ENCODE measurements around the gene R3HDML.

Gene R3HDML

GRCh38 chr20:44331201-44331600, 5.6 kb upstream of the R3HDML start:
- H3K79me2 ChIP-seq (ENCODE audit: insufficient read depth, low read length): no peaks in the 10 kb centered on the region
- H2AFZ ChIP-seq (ENCODE audit: low read depth, low read length): no peak overlapping the region
- peaks cover 16% of the 10 kb centered on the region for H3K27me3 ChIP-seq (ENCODE audit: insufficient read depth, low read length, poor library complexity)
- H3K4me2 ChIP-seq (ENCODE audit: insufficient read depth, low read length): no peak overlapping the region
- no peaks in the 10 kb centered on the region for H3K36me3 ChIP-seq (ENCODE audit: insufficient read depth, low read length)
- ATAC-seq (ENCODE audit: insufficient read depth, low read depth): no peak
- TF ChIP-seq CTCF (IDR thresholded peaks at IDR 0.05; ENCODE audit: borderline replicate concordance, extremely low read depth, low read length, poor library complexity, severe bottlenecking) (no peak), EZH2 (IDR thresholded peaks at IDR 0.05; ENCODE audit: borderline replicate concordance, low read depth, low read length, severe bottlenecking) (no peak)
- H3K9me3 ChIP-seq (ENCODE audit: insufficient read depth, low read length, severe bottlenecking): no peaks in the 10 kb centered on the region
- H3K9ac ChIP-seq (ENCODE audit: low read depth, low read length): no peak overlapping the region
- H4K20me1 ChIP-seq (ENCODE audit: insufficient read depth, low read length): no peaks in the 10 kb centered on the region
- no peak overlapping the region for H3K27ac ChIP-seq (ENCODE audit: low read length)
- DNase-seq: no peak
- H3K4me3 ChIP-seq (ENCODE audit: low read depth in 1 of 2, low read length in 2 of 2): no peak overlapping the region
- H3K4me1 ChIP-seq (ENCODE audit: insufficient read depth, low read length): no peaks in the 10 kb centered on the region

- TF ChIP-seq EZH2 (IDR thresholded peaks at IDR 0.05; ENCODE audit: borderline replicate concordance, low read depth, low read length, severe bottlenecking) (no peak), CTCF (IDR thresholded peaks at IDR 0.05; ENCODE audit: borderline replicate concordance, extremely low read depth, low read length, poor library complexity, severe bottlenecking) (no peak)
- H3K27me3 ChIP-seq (ENCODE audit: insufficient read depth, low read length, poor library complexity): peaks cover 10% of the 10 kb centered on the region
- no peak for ATAC-seq (ENCODE audit: insufficient read depth, low read depth)
Observed at GRCh38 chr20:44334306-44334705, 2.5 kb upstream of the R3HDML start.

GRCh38 chr20:44334709-44335108, 2.1 kb upstream of the R3HDML start:
- Histone ChIP-seq H3K4me1 (ENCODE audit: insufficient read depth, low read length) (no peaks in the 10 kb centered on the region), H3K9me3 (ENCODE audit: insufficient read depth, low read length, severe bottlenecking) (no peaks in the 10 kb centered on the region), H3K27me3 (ENCODE audit: insufficient read depth, low read length, poor library complexity) (peaks cover 9% of the 10 kb centered on the region), H3K79me2 (ENCODE audit: insufficient read depth, low read length) (no peaks in the 10 kb centered on the region), H3K27ac (ENCODE audit: low read length) (no peak overlapping the region), H3K4me3 (ENCODE audit: low read depth in 1 of 2, low read length in 2 of 2) (no peak overlapping the region), H3K9ac (ENCODE audit: low read depth, low read length) (no peak overlapping the region), H3K4me2 (ENCODE audit: insufficient read depth, low read length) (no peak overlapping the region), H2AFZ (ENCODE audit: low read depth, low read length) (no peak overlapping the region), H3K36me3 (ENCODE audit: insufficient read depth, low read length) (no peaks in the 10 kb centered on the region), H4K20me1 (ENCODE audit: insufficient read depth, low read length) (no peaks in the 10 kb centered on the region)
- no peak for DNase-seq
- no peak for TF ChIP-seq EZH2 (IDR thresholded peaks at IDR 0.05; ENCODE audit: borderline replicate concordance, low read depth, low read length, severe bottlenecking)
- TF ChIP-seq CTCF (IDR thresholded peaks at IDR 0.05; ENCODE audit: borderline replicate concordance, extremely low read depth, low read length, poor library complexity, severe bottlenecking): no peak
- ATAC-seq (ENCODE audit: insufficient read depth, low read depth): no peak

More at GRCh38 chr20:44334306-44334705, 2.5 kb upstream of the R3HDML start:
- Histone ChIP-seq H3K4me2 (ENCODE audit: insufficient read depth, low read length) (no peak overlapping the region), H3K27ac (ENCODE audit: low read length) (no peak overlapping the region), H4K20me1 (ENCODE audit: insufficient read depth, low read length) (no peaks in the 10 kb centered on the region), H2AFZ (ENCODE audit: low read depth, low read length) (no peak overlapping the region), H3K9me3 (ENCODE audit: insufficient read depth, low read length, severe bottlenecking) (no peaks in the 10 kb centered on the region), H3K79me2 (ENCODE audit: insufficient read depth, low read length) (no peaks in the 10 kb centered on the region), H3K36me3 (ENCODE audit: insufficient read depth, low read length) (no peaks in the 10 kb centered on the region), H3K4me1 (ENCODE audit: insufficient read depth, low read length) (no peaks in the 10 kb centered on the region), H3K4me3 (ENCODE audit: low read depth in 1 of 2, low read length in 2 of 2) (no peak overlapping the region), H3K9ac (ENCODE audit: low read depth, low read length) (no peak overlapping the region)
- no peak for DNase-seq

- DNase-seq (no peak), ATAC-seq (ENCODE audit: insufficient read depth, low read depth) (no peak)
- peaks cover 9% of the 10 kb centered on the region for H3K27me3 ChIP-seq (ENCODE audit: insufficient read depth, low read length, poor library complexity)
Observed at GRCh38 chr20:44335675-44336074, 1.2 kb upstream of the R3HDML start.

More at GRCh38 chr20:44335675-44336074, 1.2 kb upstream of the R3HDML start:
- Histone ChIP-seq H3K4me2 (ENCODE audit: insufficient read depth, low read length) (no peak overlapping the region), H3K9ac (ENCODE audit: low read depth, low read length) (no peak overlapping the region), H3K79me2 (ENCODE audit: insufficient read depth, low read length) (no peaks in the 10 kb centered on the region), H4K20me1 (ENCODE audit: insufficient read depth, low read length) (no peaks in the 10 kb centered on the region), H3K4me1 (ENCODE audit: insufficient read depth, low read length) (no peaks in the 10 kb centered on the region), H3K27ac (ENCODE audit: low read length) (no peak overlapping the region), H3K4me3 (ENCODE audit: low read depth in 1 of 2, low read length in 2 of 2) (no peak overlapping the region), H3K9me3 (ENCODE audit: insufficient read depth, low read length, severe bottlenecking) (no peaks in the 10 kb centered on the region), H3K36me3 (ENCODE audit: insufficient read depth, low read length) (no peaks in the 10 kb centered on the region), H2AFZ (ENCODE audit: low read depth, low read length) (no peak overlapping the region)
- TF ChIP-seq CTCF (IDR thresholded peaks at IDR 0.05; ENCODE audit: borderline replicate concordance, extremely low read depth, low read length, poor library complexity, severe bottlenecking): no peak

Measured in DND-41 (cell line).